Smooth muscle cell (in vitro differentiated cells): ENCODE data around the gene ADI1. TPM values are rescaled to one million over a fixed set of nuclear protein-coding genes. Genes with fewer than 3 reads are reported as not detected.
"Not testable (repeated sequence)": the region's sequence is repeated elsewhere in the genome, so short reads cannot be mapped to it uniquely, and the experiment has no call there.

Experiments
- DNase-seq: peaks from one replicate; lab custom pipeline; 2025; ENCODE audit not compliant: unreplicated experiment; lab: John Stamatoyannopoulos, UW
- H2AFZ ChIP-seq: fragments of 200-600 bp; sonication (generic); 2 replicates; pipeline ENCODE4 v1.6.0; 2016; ENCODE audit warnings: antibody characterized with exemption, low read depth, mild to moderate bottlenecking
- H3F3A ChIP-seq: fragments of 200-600 bp; sonication (generic); 2 replicates; pipeline ENCODE4 v1.6.0; 2017; ENCODE audit warnings: antibody characterized with exemption, low read depth
- H3K27ac ChIP-seq: fragments of 200-600 bp; sonication (generic); 2 replicates; pipeline ENCODE4 v1.5.1; 2016; ENCODE audit warnings: low read depth, mild to moderate bottlenecking
- H3K27me3 ChIP-seq: fragments of 200-600 bp; sonication (generic); 2 replicates; pipeline ENCODE4 v1.6.1; 2016; ENCODE audit warnings: low read depth, mild to moderate bottlenecking
- H3K36me3 ChIP-seq: fragments of 200-600 bp; sonication (generic); 2 replicates; pipeline ENCODE4 v1.5.1; 2016; ENCODE audit warnings: low read depth
- H3K4me1 ChIP-seq: fragments of 200-600 bp; sonication (generic); 2 replicates; pipeline ENCODE4 v1.5.1; 2016; ENCODE audit warnings: low read depth
- H3K4me2 ChIP-seq: fragments of 200-600 bp; sonication (generic); 2 replicates; pipeline ENCODE4 v1.6.0; 2016; ENCODE audit warnings: mild to moderate bottlenecking
- H3K4me3 ChIP-seq: fragments of 200-600 bp; sonication (generic); 2 replicates; pipeline ENCODE4 v1.5.1; 2016; ENCODE audit warnings: mild to moderate bottlenecking
- H3K79me2 ChIP-seq: fragments of 200-600 bp; sonication (generic); 2 replicates; pipeline ENCODE4 v1.6.0; 2016; ENCODE audit warnings: low read depth, mild to moderate bottlenecking
- H3K9ac ChIP-seq: fragments of 200-600 bp; sonication (generic); 2 replicates; pipeline ENCODE4 v1.6.0; 2016; ENCODE audit warnings: low read depth
- H3K9me3 ChIP-seq: fragments of 200-600 bp; sonication (generic); replicated peaks from 2 replicates; pipeline ENCODE4 v1.5.1; 2016; ENCODE audit warnings: low read depth
- H4K20me1 ChIP-seq: fragments of 200-600 bp; sonication (generic); 2 replicates; pipeline ENCODE4 v1.6.0; 2016; ENCODE audit warnings: low read depth
- WGBS: methylation state at CpG from one replicate; pipeline ENCODE4 v1.1.7; 2016; ENCODE audit warnings: low lambda C conversion rate; 5-methylcytosine and 5-hydroxymethylcytosine counted together
- polyA plus RNA-seq: library from polyadenylated mRNA; unstranded; fragments of >200 nt; fragmentation: Nextera tagmentation; extraction: Ambion mirVana; gene quantifications from 2 replicates; pipeline ENCODE4 v1.2.1, GENCODE V29; 2016
- total RNA-seq: library from RNA; depleted of rRNA; stranded (reverse); fragments of >200 nt; gene quantifications from 2 replicates; pipeline ENCODE4 v1.2.3, GENCODE V29; 2014
- TF ChIP-seq, protein P1 (sequence below): fragments of 200-600 bp; sonication (generic); IDR thresholded peaks from 2 replicates; pipeline ENCODE4 v1.5.1; 2017; ENCODE audit warnings: borderline replicate concordance, mild to moderate bottlenecking, antibody characterized with exemption; ENCODE audit not compliant: insufficient read depth, poor library complexity, severe bottlenecking

The ADI1 gene
- total and polyA plus RNA-seq, 2 experiments from 2014 or later: 19.0 to 30.9 TPM

DNA sequence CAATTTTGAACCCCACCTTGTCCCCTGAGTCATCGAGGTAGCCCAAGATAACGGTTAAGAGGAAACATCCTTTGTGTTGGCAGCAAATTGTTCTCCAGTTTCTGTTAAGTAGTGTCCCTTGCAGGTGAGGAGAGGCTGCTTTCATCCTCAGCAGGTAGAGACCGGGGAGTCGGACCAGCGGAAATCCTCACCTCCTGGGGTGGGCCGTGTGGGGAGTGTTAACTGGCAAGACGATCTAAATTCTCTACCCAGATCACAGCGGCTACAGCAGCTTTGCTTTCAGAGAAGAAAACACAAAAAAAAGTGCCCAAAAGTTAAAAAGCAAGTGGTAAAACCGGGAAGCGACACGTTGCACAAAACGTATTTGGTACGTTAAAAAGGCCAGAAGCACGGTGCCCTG, 63.2 kb downstream of the ADI1 start:
- Histone ChIP-seq H3K9ac (no peak overlapping the region), H3K4me2 (no peak overlapping the region), H4K20me1 (no peaks in the 10 kb centered on the region), H3K4me3 (no peak overlapping the region), H3K79me2 (no peaks in the 10 kb centered on the region), H3K9me3 (no peaks in the 10 kb centered on the region), H3F3A (no peaks in the 10 kb centered on the region), H3K36me3 (no peaks in the 10 kb centered on the region), H3K27ac (no peak overlapping the region), H2AFZ (no peak overlapping the region), H3K27me3 (no peaks in the 10 kb centered on the region), H3K4me1 (no peaks in the 10 kb centered on the region)
- no peak for DNase-seq
- TF ChIP-seq, protein P1, sequence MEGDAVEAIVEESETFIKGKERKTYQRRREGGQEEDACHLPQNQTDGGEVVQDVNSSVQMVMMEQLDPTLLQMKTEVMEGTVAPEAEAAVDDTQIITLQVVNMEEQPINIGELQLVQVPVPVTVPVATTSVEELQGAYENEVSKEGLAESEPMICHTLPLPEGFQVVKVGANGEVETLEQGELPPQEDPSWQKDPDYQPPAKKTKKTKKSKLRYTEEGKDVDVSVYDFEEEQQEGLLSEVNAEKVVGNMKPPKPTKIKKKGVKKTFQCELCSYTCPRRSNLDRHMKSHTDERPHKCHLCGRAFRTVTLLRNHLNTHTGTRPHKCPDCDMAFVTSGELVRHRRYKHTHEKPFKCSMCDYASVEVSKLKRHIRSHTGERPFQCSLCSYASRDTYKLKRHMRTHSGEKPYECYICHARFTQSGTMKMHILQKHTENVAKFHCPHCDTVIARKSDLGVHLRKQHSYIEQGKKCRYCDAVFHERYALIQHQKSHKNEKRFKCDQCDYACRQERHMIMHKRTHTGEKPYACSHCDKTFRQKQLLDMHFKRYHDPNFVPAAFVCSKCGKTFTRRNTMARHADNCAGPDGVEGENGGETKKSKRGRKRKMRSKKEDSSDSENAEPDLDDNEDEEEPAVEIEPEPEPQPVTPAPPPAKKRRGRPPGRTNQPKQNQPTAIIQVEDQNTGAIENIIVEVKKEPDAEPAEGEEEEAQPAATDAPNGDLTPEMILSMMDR: no peak
- 98% methylated on average over 14 of the region's 14 CpGs for WGBS

DNA sequence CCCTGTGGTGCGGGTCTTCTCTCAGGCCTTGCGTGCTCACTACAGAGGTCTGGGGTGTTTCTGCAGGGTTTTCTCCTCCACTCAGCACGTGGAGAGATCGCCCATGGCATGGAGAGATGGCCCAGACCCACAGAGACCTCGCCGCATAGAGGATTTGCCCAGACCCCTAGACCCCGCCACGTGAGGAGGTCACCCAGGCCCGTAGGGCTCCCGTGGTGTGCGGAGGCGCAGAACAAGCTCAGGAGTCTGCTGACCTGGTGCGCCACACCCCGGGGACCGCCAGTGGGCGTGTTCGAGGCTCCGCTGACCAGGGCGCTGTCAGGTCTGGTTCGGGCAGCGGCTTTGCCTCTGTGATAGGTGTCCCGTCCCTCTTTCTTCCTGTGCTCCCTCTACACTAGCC, 64.5 kb downstream of the ADI1 start:
- no peak for DNase-seq
- Histone ChIP-seq H3K4me3 (no peak overlapping the region), H3K27me3 (no peaks in the 10 kb centered on the region), H2AFZ (no peak overlapping the region), H3K36me3 (no peaks in the 10 kb centered on the region), H3K4me1 (no peaks in the 10 kb centered on the region), H3K27ac (no peak overlapping the region), H4K20me1 (no peaks in the 10 kb centered on the region), H3K9ac (no peak overlapping the region), H3K79me2 (no peaks in the 10 kb centered on the region), H3F3A (no peaks in the 10 kb centered on the region), H3K4me2 (no peak overlapping the region), H3K9me3 (no peaks in the 10 kb centered on the region)
- 98% methylated on average over 22 of the region's 22 CpGs for WGBS
- TF ChIP-seq, protein P1: no peak

DNA sequence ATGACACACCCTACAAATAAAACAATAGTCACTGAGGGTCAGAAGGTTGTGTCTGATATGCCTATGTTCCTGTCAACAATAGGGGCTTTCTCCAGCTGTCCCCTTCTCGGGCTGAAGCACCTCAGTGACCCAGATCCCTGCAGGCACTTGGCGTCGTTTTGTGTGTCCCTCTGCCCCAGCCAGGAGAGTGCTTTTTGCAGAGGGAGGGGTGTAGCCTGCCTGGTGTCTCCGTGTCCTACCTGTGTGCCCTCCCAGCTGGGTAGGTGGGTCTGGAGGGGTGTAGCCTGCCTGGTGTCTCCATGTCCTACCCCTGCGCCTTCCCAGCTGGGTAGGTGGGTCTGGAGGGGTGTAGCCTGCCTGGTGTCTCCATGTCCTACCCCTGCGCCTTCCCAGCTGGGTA, 65.3 kb downstream of the ADI1 start:
- DNase-seq: not testable (repeated sequence)

DNA sequence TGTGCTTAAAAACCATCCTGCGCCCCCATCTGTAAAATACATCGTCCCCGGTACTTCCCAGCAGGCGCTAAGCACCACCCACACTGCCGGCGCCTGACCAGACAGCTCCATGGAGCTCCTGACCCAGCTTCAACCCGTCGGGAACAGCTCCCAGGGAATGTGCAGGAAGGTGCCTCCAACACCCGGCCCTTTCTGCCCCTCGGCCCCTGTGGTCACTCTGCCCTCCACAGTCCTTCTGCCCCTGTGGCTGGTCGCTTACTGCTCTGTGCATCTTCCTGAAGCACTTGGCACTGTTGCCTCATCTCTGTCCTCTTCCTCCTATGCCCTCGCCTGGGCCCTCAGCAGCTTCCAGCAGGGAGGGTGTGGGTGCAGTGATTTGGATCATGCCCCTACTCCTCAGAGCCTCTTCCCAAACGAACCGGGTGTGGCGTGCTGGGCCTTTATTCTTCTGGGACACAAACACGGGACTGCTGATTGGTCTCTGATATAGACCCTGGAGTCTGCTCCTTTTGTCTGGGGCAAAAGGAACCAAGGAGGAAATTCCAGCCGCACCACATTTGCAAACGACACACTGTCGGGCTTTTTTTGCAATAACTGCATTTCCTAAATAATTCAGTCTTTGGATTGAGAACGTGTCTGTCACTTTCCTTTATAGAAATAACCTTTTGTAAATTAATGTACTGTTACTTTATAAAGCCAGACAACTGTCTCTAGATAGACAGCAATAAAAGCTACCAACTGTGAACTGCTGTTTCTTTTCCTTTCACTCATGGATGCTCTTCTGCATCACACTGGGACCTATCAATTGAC, 65.9 kb downstream of the ADI1 start:
- Histone ChIP-seq H3K4me3 (no peak overlapping the region), H2AFZ (no peak overlapping the region), H4K20me1 (no peaks in the 10 kb centered on the region), H3K79me2 (no peaks in the 10 kb centered on the region), H3K4me2 (no peak overlapping the region), H3F3A (no peaks in the 10 kb centered on the region), H3K27me3 (no peaks in the 10 kb centered on the region), H3K9me3 (no peaks in the 10 kb centered on the region), H3K27ac (no peak overlapping the region), H3K36me3 (no peaks in the 10 kb centered on the region), H3K4me1 (no peaks in the 10 kb centered on the region), H3K9ac (no peak overlapping the region)
- TF ChIP-seq, protein P1: no peak
- DNase-seq: no peak
- 94% methylated on average over 17 of the region's 20 CpGs for WGBS

More for the DNA sequence above, 65.3 kb downstream of the ADI1 start:
- not testable (repeated sequence) for H3F3A ChIP-seq, H3K4me3 ChIP-seq, H3K9ac ChIP-seq, H3K4me2 ChIP-seq, H2AFZ ChIP-seq, H3K27ac ChIP-seq, H3K36me3 ChIP-seq, H4K20me1 ChIP-seq, H3K27me3 ChIP-seq, H3K79me2 ChIP-seq, H3K4me1 ChIP-seq, H3K9me3 ChIP-seq
- WGBS: 94% methylated on average over 6 of the region's 6 CpGs
